Body of pancreas (tissue), 4 donors: ENCODE results near the gene DYNLL1. TPM values are rescaled to one million over a fixed set of nuclear protein-coding genes. Genes with fewer than 3 reads are reported as not detected.

Experiments
- ATAC-seq: fragments of 150-250 bp; one replicate; pipeline ENCODE4 v1.9.1; 2016
- DNase-seq, 4 donors: peaks; one replicate each; pipeline ENCODE4 v3.0.0-alpha.2; 2019
- H3K27ac ChIP-seq, 4 donors: fragments of 200-600 bp; sonication (generic); 1 replicate in 3 of 4; 2 replicates in 1 of 4; pipeline versions ENCODE4 v1.5.1 to v1.6.1; 2016 to 2019; ENCODE audit warnings: mild to moderate bottlenecking in 1 of 4, mixed read lengths in 1 of 4, moderate library complexity in 1 of 4
- H3K27me3 ChIP-seq, 2 donors: fragments of 200-600 bp; sonication (generic); one replicate each; pipeline ENCODE4 v1.6.0; 2016; ENCODE audit warnings: mild to moderate bottlenecking in 1 of 2
- H3K36me3 ChIP-seq, 2 donors: fragments of 200-600 bp; sonication (generic); replicated peaks in 1 of 2; 2 replicates each; pipeline ENCODE4 v1.5.1; 2016; ENCODE audit warnings: low read depth in 2 of 2; ENCODE audit not compliant: insufficient read depth in 1 of 2
- H3K4me1 ChIP-seq: fragments of 200-600 bp; sonication (generic); one replicate; pipeline ENCODE4 v1.6.0; 2016
- H3K4me3 ChIP-seq, 2 donors: fragments of 200-600 bp; sonication (generic); 1 replicate in 1 of 2; 2 replicates in 1 of 2; pipeline ENCODE4 v1.5.1; 2016 to 2019
- H3K9me3 ChIP-seq, 3 donors: fragments of 200-600 bp; sonication (generic); 1 replicate in 2 of 3; 2 replicates in 1 of 3; pipeline ENCODE4 v1.5.1; 2016
- POLR2A ChIP-seq, 3 donors: fragments of 450-650 bp; IDR thresholded peaks; one replicate each; pipeline ENCODE4 v1.6.1; 2016; ENCODE audit warnings: antibody characterized with exemption in 3 of 3, mild to moderate bottlenecking in 2 of 3
- WGBS, 2 donors: methylation state at CpG; one replicate each; pipeline ENCODE4 v1.1.5; 2017; 5-methylcytosine and 5-hydroxymethylcytosine counted together
- intact Hi-C: fragments of 100-400 bp; cut with DNase I; formaldehyde crosslinking; loops from one replicate; pipeline ENCODE4 v1.15.1; 2023
- total RNA-seq, 2 donors: library from RNA; depleted of rRNA; stranded (reverse); fragments of >200 nt; gene quantifications; one replicate each; pipeline ENCODE4 v1.1.0, GENCODE V29; 2016
- TF ChIP-seq, protein P1 (sequence below), 7 experiments: fragments of 450-650 bp in 4 of 7; fragments of 200-600 bp in 3 of 7; sonication (generic) in 3 of 7; IDR thresholded peaks; one replicate each; pipeline ENCODE4 v1.5.1; 2016 to 2019; ENCODE audit warnings: antibody characterized with exemption in 7 of 7

DYNLL1 gene
- total RNA-seq, 2 donors from 2014 or later: 48.5 to 143 TPM

DNA sequence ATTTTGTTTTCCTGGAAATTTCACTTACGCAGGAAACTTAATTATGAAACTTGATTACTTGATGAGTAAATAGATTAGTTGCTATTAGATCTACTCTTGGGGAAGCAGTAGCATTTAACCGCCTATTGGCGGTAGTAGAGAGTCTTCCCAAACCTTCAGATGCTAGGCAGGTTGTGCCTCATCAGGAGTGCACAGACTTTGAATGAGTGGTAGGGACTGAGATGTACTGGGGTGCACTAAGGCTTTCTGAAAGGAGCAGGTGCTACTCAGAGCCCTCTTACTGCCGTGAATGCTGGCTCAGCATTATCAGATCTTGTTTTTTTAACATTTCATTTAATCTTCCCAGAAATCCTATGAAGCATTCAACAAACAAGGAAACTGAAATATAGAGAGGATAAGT, 41.9 kb upstream of the DYNLL1 start:
- H3K4me1 ChIP-seq: peaks cover 62% of the 10 kb centered on the region
- ATAC-seq: peak; percentile 10
- H3K36me3 ChIP-seq: peaks cover 4 to 7% of the 10 kb centered on the region in 2 donors
- DNase-seq: no peak
- H3K9me3 ChIP-seq: no peaks in the 10 kb centered on the region
- intact Hi-C loops: no loop called here
- peak overlapping the region; percentile 32 to 88 (median 84) for H3K27ac ChIP-seq
- H3K27me3 ChIP-seq: no peaks in the 10 kb centered on the region
- H3K4me3 ChIP-seq: no peak overlapping the region
- 31 to 36% methylated on average over 4 of the region's 4 CpGs for WGBS, 2 donors
- no peak for TF ChIP-seq POLR2A (IDR thresholded peaks at IDR 0.05)
- TF ChIP-seq, protein P1, sequence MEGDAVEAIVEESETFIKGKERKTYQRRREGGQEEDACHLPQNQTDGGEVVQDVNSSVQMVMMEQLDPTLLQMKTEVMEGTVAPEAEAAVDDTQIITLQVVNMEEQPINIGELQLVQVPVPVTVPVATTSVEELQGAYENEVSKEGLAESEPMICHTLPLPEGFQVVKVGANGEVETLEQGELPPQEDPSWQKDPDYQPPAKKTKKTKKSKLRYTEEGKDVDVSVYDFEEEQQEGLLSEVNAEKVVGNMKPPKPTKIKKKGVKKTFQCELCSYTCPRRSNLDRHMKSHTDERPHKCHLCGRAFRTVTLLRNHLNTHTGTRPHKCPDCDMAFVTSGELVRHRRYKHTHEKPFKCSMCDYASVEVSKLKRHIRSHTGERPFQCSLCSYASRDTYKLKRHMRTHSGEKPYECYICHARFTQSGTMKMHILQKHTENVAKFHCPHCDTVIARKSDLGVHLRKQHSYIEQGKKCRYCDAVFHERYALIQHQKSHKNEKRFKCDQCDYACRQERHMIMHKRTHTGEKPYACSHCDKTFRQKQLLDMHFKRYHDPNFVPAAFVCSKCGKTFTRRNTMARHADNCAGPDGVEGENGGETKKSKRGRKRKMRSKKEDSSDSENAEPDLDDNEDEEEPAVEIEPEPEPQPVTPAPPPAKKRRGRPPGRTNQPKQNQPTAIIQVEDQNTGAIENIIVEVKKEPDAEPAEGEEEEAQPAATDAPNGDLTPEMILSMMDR (IDR thresholded peaks at IDR 0.05): peak in 6 of 7 experiments; percentile 23 to 52 (median 38)

DNA sequence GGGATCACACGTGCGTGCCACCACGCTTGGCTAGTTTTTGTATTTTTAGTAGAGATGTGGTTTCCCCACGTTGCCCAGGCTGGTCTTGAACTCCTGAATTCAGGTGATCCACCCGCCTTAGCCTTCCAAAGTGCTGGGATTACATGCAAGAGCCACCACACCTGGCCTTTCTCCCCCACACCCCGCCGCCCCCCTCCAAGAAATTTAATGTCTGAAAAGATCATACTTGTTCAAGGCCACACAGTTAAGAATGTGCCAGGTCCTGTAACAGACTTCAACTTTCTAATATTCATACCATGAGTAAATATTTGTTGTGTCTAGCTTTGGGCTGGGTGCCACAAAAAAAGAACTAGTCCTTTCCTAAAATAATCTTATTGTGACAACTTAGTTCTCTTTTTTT, 40.6 kb upstream of the DYNLL1 start:
- H3K4me1 ChIP-seq: peaks cover 52% of the 10 kb centered on the region

DNA sequence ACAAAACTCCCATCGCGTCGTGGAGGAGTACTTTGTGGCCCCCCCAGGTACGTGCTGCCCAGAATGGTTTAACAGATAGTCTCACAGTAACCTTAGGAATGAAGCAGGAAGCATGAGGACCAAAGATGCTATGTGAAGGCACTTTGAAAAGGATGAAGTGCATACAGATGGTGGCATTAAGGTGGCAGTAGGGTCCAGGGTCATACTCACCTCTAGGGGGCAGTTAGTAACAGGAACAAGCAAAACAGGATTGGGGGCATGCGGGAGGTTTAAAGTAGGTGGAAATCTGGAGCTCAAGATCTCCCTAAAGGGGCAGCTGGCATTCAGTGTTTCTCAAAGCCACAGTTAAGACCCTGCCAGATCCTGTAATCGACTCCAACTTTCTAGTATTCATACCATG, 38.8 kb upstream of the DYNLL1 start:
- Histone ChIP-seq H3K9me3 (no peaks in the 10 kb centered on the region), H3K36me3 (peaks cover 12 to 18% of the 10 kb centered on the region in 2 donors), H3K27ac (no peak overlapping the region), H3K4me3 (no peak overlapping the region), H3K4me1 (peaks cover 48% of the 10 kb centered on the region), H3K27me3 (no peaks in the 10 kb centered on the region)
- DNase-seq (no peak), ATAC-seq (no peak)
- 36 to 56% methylated on average over 6 of the region's 6 CpGs for WGBS, 2 donors
- no peak for TF ChIP-seq POLR2A (IDR thresholded peaks at IDR 0.05)
- TF ChIP-seq, protein P1 (IDR thresholded peaks at IDR 0.05): peak in 4 of 7 experiments; percentile 13 to 29 (median 20)
- intact Hi-C loops: no loop called here

More for the DNA sequence above, 40.6 kb upstream of the DYNLL1 start:
- intact Hi-C loops: no loop called here
- ATAC-seq (peak; percentile 70), DNase-seq (peak; percentile 87 to 94 (median 88))
- peak in 1 of 3 donors; percentile 13 for TF ChIP-seq POLR2A (IDR thresholded peaks at IDR 0.05)
- TF ChIP-seq, protein P1 (IDR thresholded peaks at IDR 0.05): no peak
- no peaks in the 10 kb centered on the region for H3K27me3 ChIP-seq
- H3K4me3 ChIP-seq: no peak overlapping the region
- WGBS, 2 donors: 39 to 42% methylated on average over 6 to 7 of the region's 7 CpGs
- H3K36me3 ChIP-seq: peaks cover 8 to 14% of the 10 kb centered on the region in 2 donors
- no peaks in the 10 kb centered on the region for H3K9me3 ChIP-seq
- peak overlapping the region in 3 of 4 donors; percentile 81 to 88 (median 87) for H3K27ac ChIP-seq

DNA sequence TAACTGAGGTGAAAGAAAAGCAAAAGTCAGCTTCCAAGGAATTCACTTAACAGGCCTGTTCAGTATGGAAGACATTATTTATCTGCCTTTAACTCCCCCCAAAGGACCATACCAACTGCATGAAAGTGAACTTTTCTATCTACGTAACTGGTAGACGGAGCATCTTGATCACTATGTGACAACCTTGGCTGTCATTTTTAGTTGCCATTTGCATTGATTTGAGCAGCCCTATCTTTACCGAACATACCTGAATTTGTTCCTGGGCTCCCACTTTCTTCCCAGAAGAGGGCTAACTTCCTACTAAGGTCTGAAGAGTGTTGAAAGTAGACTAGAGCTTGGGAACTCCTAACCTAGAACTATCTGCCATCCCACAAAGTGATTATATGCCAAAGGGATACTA, 35.8 kb upstream of the DYNLL1 start:
- Histone ChIP-seq H3K4me1 (peaks cover 19% of the 10 kb centered on the region), H3K27ac (no peak overlapping the region), H3K36me3 (peaks cover 21 to 39% of the 10 kb centered on the region in 2 donors), H3K4me3 (no peak overlapping the region), H3K9me3 (no peaks in the 10 kb centered on the region), H3K27me3 (no peaks in the 10 kb centered on the region)
- DNase-seq (no peak), ATAC-seq (no peak)
- 70 to 81% methylated on average over 3 of the region's 3 CpGs for WGBS, 2 donors
- TF ChIP-seq POLR2A (IDR thresholded peaks at IDR 0.05): no peak
- TF ChIP-seq, protein P1 (IDR thresholded peaks at IDR 0.05): no peak
- intact Hi-C loops: no loop called here

- Histone ChIP-seq H3K36me3 (peaks cover 21 to 39% of the 10 kb centered on the region in 2 donors), H3K4me3 (no peak overlapping the region), H3K27me3 (no peaks in the 10 kb centered on the region), H3K9me3 (no peaks in the 10 kb centered on the region), H3K4me1 (peaks cover 18% of the 10 kb centered on the region), H3K27ac (peak overlapping the region in 1 of 4 donors; percentile 8)
- DNase-seq (no peak), ATAC-seq (no peak)
- TF ChIP-seq, protein P1 (IDR thresholded peaks at IDR 0.05): no peak
- no peak for TF ChIP-seq POLR2A (IDR thresholded peaks at IDR 0.05)
- intact Hi-C loops: no loop called here
- 73 to 79% methylated on average over 3 of the region's 3 CpGs for WGBS, 2 donors
These were observed 33.7 kb upstream of the DYNLL1 start for GRCh38 chr12:120462099-120462640.
